ENCODE results near the gene FARP1.

DNA sequence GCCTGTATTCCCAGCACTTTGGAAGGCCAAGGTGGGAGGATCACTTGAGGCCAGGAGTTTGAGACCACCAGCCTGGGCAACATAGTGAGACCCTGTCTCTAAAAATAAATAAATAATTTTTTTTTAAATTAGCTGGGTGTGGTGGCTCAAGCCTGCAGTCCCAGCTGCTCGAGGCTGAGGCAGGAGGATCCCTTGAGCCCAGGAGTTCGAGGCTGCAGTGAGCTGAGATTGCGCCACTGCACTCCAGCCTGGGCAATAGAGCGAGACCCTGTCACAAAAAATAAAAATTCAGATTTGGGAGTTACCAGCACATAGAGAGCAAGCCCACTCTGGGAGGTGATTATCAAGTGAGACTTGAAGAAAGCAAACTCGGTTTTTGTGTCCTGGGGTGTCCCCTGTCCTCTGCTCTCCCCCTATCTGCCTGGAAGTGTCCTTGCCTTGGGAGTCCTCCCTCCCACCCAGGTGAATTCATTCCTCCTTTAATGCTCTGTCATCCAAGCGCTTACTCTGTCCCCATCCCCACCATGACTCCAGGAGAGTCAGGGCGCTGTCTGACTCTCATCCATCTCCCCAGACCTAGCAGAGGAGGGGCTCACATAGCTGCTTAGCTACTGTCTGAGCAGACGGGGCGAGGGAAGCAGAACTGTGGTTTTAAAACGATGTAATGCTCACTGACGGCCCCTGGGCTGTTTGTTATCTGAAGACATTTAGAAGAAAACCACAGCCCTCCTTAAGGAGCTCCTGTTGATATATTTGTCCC, 287.3 kb downstream of the FARP1 start:
- TF ChIP-seq, protein P1, sequence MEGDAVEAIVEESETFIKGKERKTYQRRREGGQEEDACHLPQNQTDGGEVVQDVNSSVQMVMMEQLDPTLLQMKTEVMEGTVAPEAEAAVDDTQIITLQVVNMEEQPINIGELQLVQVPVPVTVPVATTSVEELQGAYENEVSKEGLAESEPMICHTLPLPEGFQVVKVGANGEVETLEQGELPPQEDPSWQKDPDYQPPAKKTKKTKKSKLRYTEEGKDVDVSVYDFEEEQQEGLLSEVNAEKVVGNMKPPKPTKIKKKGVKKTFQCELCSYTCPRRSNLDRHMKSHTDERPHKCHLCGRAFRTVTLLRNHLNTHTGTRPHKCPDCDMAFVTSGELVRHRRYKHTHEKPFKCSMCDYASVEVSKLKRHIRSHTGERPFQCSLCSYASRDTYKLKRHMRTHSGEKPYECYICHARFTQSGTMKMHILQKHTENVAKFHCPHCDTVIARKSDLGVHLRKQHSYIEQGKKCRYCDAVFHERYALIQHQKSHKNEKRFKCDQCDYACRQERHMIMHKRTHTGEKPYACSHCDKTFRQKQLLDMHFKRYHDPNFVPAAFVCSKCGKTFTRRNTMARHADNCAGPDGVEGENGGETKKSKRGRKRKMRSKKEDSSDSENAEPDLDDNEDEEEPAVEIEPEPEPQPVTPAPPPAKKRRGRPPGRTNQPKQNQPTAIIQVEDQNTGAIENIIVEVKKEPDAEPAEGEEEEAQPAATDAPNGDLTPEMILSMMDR (IDR thresholded peaks at IDR 0.05): no peak
- TF ChIP-seq POLR2A (IDR thresholded peaks at IDR 0.05): no peak
